HL-60/S4 (cell line): ENCODE measurements around the gene RRP36.
"Not testable (repeated sequence)": the region's sequence is repeated elsewhere in the genome, so short reads cannot be mapped to it uniquely, and the experiment has no call there.

Experiments used
- in situ Hi-C: fragments of 300-500 bp; cut with MboI; formaldehyde crosslinking; loops from 2 replicates; pipeline ENCODE4 v1.14.3; 2022; ENCODE audit warnings: low sequenced_read_pairs

The RRP36 gene

GRCh38 chr6:43021270-43022047 is at the start of gene RRP36:
TSS of gene RRP36 (plus strand) at chr6:43021623. CDS start at chr6:43021655, 32 bp downstream.
- in situ Hi-C loops = no loop called here

- in situ Hi-C loops = no loop called here
These were observed 49.6 kb upstream of the RRP36 start for GRCh38 chr6:42971746-42972327.

DNA sequence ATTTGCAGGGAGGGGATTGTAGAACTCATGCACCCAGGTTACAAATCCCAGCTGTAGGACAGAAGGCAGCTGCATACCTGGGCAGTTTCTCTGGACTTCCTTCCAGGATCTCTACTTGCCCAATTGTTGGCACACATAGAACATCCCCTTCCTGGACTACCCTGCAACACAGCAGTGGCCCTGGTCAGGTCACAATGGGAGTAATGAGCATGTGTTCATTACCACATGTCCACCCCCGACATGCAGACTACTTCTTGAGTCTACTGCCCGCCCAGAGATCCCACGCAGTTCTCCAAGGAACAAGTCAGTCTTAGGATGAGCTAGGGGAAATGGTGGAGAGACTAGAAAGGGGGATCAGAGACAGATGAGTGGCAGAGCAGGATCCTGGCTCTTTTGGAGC is 47.5 kb upstream of the RRP36 start:
- in situ Hi-C loops = no loop called here

DNA sequence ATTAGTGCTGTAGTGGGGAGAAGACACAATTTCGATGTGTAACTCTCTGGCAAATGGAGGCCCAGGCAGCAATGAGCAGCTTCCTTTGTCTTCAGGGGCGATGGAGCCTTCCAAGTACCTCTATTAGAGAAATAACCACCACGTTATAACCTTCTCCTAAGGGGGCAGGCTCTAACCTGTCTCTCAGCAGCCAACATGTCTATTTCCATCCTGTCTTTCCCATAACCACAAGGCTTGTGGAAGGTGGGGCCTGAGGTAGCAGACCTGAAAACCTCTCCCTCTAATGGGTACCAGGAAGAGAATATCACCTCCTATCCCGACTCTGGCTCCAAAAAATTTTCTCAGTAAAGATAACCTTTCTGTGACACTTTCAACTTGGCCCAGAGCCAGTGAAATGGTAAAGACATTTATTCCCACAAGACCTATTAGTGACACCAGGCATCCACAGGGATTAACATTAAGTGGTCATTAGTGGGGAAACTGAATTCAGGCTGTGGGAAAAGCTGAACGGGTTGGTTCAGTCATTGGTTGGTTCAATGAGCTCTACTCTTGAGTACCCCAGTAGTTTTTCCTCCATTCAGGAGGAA is 46.4 kb upstream of the RRP36 start:
- in situ Hi-C loops = no loop called here

- in situ Hi-C loops = no loop called here
These were observed 43.0 kb upstream of the RRP36 start for GRCh38 chr6:42978487-42978838.

DNA sequence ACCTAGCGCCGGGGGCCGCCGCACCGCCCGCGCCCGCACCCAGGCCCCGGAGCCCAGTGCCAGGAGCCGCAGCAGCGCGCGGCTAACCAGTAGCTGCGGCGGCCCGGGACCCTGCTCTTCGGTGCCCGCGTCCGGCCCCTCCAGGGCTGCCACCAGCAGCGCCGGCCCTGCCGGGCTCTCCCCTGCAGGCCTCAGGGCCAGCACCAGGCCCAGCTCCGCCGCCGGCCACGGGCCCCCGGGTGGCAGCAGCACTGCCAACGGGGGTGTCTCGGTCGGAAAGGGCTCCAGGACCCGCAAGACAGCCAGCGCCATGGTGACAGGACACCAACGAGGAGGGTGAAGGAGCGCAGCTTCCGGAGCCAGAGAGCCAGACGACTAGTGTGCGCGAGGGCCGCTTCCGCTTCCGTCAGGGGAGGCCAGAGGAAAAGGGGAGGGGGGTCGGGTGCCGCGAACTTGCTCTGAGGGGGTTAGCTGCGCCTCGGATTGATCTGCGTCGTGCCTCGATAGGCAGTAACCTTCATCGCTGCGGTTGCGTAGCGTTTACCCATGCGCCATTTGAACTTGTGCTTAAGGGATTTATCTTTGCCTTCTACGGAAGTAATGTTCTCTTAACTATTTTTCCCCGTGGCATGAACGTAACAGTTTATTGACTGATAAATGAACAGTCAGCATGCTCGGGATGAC is 42.4 kb upstream of the RRP36 start, which contains the start of gene PEX6:
Gene PEX6 (minus strand): TSS at position 343 of the 684 bp plus-strand sequence. CDS start 31 bp downstream, at position 312.
- in situ Hi-C loops = no loop called here

DNA sequence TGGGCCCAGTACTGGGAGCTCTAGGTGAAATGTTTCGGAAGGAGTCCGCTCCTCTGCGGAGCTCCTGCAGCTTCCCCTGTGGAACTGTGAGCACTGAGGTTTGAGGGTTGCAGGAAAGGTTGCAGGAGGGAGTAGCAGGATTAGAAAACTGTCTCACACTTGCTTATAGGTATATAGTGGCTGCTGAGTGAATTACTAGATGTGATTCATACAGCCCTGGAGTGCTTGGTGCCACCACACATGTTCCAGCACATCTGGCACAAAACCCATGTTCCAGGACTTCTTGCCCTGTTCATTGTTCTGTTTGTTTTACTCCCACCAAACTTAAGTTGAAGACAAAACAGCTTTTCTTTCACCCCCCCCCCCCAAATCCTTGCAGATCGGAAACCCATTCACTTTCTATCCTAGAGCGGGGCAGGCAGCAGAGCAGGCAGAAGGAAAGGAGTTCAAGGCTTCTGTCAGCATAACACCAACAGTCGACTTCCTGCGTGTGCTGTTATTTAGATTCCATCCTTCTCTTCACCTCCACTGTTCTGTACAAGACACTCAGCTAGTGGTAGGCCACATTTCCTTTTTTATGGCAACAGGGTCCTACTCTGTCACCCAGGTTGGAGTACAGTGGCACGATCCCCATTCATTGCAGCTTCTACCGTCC is 41.8 kb upstream of the RRP36 start:
- in situ Hi-C loops = no loop called here

DNA sequence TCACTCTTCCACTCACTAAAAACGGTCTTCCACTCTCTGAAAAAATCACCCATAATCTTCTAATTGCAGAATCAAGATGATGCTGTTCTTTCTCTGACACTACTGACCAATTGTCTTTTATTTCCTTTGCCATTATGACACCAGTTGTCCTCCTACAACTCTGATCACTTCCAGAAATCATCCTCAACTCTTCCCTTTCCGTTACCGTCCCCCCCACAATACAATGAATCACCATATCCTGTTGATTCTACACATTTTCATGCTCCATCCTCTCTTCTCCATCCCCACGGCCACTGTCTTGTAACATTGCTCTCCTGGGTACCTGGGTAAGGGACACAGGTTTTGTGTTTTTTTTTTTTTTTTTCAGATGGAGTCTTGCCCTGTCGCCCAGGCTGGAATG is 39.6 kb upstream of the RRP36 start:
- in situ Hi-C loops = no loop called here

GRCh38 chr6:42984001-42984923 is 37.2 kb upstream of the RRP36 start, which contains the start of gene PPP2R5D:
TSS of gene PPP2R5D (plus strand) at chr6:42984570. CDS start at chr6:42984678, 108 bp downstream.
- in situ Hi-C loops = no loop called here

DNA sequence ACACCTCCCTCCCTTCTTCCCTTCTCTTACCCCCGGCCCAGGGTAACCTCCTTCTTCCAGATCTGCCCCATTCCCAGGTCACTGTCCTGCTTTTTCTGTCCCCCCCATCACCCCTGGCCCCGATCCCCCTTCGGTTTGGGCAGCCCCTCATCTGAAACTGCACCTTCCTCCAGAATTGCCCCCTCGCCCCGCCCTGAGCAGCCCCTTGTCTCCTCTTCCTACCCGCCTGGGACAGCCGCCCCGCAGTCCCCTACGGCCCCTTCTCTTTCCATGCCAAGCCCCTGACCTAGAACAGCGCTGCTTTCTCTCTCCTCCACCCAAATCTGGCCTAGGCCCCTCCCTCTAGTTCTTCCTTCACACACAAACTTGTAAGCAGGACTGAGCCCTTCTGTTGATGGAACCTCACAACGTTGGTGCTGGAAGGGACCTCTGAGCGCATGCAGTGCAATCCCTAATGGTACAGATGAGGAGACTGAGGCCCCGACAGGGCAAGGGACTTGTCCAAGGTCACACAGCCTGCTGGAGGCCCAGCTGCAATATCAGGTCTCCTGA is 36.4 kb upstream of the RRP36 start:
- in situ Hi-C loops = no loop called here

- in situ Hi-C loops = no loop called here
These were observed 33.6 kb upstream of the RRP36 start for GRCh38 chr6:42987533-42988451.

DNA sequence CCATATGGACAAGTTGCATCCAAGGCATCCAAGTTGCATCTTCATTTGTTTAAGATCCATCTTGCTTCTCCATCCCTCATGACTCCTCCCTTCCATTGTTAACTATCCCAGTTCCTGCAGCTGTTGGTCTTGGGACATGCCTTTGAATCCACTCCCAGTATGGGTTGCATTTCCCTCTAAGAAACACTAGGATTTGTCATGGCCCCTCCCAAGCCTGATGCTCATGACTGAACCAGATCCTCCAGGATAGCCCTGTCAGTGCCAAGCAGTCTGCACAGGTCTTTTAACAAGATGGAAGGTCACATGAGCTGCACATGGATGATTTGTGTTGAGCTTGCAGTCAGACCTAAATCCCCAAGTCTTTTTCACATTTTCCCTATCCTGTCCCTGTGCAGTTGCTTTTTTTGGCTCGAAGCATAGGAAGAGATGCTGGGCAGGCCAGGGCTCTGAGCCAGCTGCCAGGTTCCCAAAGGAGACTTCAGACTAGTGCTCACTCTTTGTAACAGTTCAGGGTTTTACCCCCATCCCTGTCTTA is 32.9 kb upstream of the RRP36 start:
- in situ Hi-C loops = no loop called here

GRCh38 chr6:42989923-42990322 is 31.5 kb upstream of the RRP36 start:
- in situ Hi-C loops = no loop called here

DNA sequence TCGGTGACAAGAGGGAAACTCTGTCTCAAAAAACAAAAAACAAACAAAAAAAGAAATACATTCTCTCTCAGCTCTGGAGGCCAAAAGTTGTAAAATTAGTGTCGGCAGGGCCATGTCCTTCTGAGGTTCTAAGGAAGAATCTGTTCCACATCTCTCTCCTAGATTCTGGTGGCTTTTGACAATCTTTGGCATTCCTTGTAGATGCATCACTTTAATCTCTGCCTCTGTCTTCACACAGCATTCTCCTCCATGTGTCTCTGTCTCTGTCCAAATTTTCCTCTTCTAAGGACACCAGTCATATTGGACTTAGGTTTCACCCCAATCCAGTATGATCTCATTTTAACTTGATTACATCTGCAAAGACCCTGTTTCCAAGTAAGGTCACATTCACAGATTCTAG is 28.0 kb upstream of the RRP36 start:
- in situ Hi-C loops = no loop called here

DNA sequence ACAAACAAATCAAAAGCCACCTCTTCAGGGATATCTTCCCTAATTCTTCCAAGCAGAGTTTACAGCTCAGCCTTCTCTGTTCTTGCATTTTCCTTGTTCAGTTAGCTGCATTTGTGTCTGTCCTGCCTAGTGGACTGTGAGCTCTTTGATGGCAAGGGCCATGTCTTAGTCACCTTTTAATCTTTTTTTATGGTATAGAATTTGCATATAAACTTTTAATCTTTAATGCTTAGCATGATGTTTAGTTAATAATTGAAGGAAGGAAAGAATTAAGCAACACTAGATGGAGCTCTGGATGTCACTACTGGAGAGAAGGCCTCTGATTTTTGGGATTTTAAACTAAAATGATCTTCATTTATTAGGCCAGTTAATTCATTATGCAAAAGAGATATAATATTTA is 24.9 kb upstream of the RRP36 start:
- in situ Hi-C loops = no loop called here

GRCh38 chr6:42998205-42998604 is 23.2 kb upstream of the RRP36 start:
- in situ Hi-C loops = not testable (repeated sequence)

GRCh38 chr6:43001843-43002242 is 19.6 kb upstream of the RRP36 start:
- in situ Hi-C loops = no loop called here

- in situ Hi-C loops = no loop called here
These were observed 15.6 kb upstream of the RRP36 start for GRCh38 chr6:43005844-43006243.
